Liver (tissue), 2 donors: Measurements from ENCODE around the gene SPATA31E1.

Source experiments
- GABPA ChIP-seq, 2 donors: IDR thresholded peaks in 1 of 2; conservative IDR thresholded peaks in 1 of 2; 2 replicates each; pipeline ENCODE4 v1.6.1; 2016; ENCODE audit warnings: antibody characterized with exemption in 2 of 2, mild to moderate bottlenecking in 1 of 2, moderate library complexity in 1 of 2
- TF ChIP-seq, protein P1 (sequence below): IDR thresholded peaks from 2 replicates; pipeline ENCODE4 v1.6.1; 2016; ENCODE audit warnings: antibody characterized with exemption, mild to moderate bottlenecking
- donor health status: healthy.

DNA sequence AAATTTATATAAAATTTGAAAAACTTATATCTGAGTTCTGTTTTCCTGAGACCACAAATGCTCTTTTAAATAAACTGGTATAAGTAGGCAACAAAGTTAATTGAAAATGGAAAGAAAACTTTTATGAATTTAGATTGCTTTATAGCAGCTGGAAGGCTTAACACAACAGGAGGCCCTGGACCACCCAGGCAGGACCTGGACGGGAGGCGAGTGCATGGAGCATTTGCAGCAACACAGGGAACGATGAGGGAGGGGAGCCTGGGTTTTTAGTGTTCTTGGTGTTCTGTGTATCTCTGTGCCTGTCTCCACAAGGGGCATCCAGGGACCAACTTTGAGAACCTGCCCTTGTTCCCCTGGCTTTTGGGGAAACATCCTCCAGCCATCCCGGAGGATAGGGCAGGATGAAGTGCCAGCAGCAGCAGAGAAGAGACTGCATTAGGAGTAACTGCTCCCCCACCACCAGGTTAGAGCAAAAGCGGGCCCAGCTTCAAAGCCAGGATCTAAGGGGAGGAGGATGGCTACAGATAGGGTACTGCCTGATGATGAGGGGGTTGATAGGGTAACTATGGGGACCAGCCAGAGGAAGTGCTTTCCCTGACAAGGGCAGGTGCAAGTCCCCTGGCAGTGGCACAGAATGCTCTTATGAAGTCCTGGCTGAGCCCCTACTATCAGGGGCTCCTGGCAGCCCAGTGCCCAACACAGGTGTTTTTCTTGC is 6.7 kb upstream of the SPATA31E1 start:
- TF ChIP-seq, protein P1, sequence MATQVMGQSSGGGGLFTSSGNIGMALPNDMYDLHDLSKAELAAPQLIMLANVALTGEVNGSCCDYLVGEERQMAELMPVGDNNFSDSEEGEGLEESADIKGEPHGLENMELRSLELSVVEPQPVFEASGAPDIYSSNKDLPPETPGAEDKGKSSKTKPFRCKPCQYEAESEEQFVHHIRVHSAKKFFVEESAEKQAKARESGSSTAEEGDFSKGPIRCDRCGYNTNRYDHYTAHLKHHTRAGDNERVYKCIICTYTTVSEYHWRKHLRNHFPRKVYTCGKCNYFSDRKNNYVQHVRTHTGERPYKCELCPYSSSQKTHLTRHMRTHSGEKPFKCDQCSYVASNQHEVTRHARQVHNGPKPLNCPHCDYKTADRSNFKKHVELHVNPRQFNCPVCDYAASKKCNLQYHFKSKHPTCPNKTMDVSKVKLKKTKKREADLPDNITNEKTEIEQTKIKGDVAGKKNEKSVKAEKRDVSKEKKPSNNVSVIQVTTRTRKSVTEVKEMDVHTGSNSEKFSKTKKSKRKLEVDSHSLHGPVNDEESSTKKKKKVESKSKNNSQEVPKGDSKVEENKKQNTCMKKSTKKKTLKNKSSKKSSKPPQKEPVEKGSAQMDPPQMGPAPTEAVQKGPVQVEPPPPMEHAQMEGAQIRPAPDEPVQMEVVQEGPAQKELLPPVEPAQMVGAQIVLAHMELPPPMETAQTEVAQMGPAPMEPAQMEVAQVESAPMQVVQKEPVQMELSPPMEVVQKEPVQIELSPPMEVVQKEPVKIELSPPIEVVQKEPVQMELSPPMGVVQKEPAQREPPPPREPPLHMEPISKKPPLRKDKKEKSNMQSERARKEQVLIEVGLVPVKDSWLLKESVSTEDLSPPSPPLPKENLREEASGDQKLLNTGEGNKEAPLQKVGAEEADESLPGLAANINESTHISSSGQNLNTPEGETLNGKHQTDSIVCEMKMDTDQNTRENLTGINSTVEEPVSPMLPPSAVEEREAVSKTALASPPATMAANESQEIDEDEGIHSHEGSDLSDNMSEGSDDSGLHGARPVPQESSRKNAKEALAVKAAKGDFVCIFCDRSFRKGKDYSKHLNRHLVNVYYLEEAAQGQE = no peak
- no peak for TF ChIP-seq GABPA (IDR thresholded peaks at IDR 0.05 in 1 of 2, conservative IDR thresholded peaks at IDR 0.05 in 1 of 2)
